ENCODE results near the gene TRPM2. TPM values are rescaled to one million over a fixed set of nuclear protein-coding genes. Genes with fewer than 3 reads are reported as not detected.

Gene TRPM2
- total and polyA plus RNA-seq, 2 donors (not counting 3 experiments of a cell fraction or from before 2014, with no cell fraction given) = not detected

DNA sequence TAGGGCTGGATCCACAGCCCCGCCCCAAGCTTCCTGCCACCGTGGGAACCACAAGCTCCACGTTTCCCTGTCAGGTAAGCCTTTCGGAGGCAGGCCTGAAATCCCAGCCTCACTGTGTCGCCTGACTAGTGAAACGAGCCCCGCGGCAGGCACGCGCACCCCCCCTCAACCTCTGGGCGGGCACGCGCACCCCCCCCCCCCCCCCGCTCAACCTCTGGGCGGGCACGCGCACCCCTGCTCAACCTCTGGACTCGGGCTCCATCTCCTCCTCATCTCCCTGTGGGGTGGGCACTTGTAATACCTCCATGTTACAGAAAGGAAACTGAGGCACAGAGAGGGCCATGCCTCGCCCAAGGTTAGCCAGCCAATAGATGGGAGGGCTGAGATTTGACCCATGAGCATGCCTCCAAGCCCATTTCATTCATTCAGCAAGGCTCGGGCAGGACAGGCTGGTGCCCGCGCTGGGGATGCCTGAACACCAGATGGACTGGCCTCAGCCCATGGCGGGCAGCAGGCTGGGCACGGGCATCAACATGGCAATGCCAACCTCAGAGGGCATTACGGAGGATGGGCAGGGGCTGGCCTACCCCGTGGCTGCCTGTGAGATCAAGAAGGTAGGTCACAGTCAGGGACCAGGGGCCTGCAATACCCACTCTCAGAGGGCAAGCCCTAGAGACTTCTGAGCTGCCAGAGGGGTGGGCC lies 18.9 kb upstream of the TRPM2 start:
- TF ChIP-seq, protein P1, sequence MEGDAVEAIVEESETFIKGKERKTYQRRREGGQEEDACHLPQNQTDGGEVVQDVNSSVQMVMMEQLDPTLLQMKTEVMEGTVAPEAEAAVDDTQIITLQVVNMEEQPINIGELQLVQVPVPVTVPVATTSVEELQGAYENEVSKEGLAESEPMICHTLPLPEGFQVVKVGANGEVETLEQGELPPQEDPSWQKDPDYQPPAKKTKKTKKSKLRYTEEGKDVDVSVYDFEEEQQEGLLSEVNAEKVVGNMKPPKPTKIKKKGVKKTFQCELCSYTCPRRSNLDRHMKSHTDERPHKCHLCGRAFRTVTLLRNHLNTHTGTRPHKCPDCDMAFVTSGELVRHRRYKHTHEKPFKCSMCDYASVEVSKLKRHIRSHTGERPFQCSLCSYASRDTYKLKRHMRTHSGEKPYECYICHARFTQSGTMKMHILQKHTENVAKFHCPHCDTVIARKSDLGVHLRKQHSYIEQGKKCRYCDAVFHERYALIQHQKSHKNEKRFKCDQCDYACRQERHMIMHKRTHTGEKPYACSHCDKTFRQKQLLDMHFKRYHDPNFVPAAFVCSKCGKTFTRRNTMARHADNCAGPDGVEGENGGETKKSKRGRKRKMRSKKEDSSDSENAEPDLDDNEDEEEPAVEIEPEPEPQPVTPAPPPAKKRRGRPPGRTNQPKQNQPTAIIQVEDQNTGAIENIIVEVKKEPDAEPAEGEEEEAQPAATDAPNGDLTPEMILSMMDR (IDR thresholded peaks at IDR 0.05; ENCODE audit: extremely low read depth in 1 of 2, insufficient read depth in 1 of 2, low read depth in 1 of 2, low read length in 2 of 2) = no peak
- TF ChIP-seq MYC (IDR thresholded peaks at IDR 0.05; ENCODE audit: low read depth, low read length) = no peak
- TF ChIP-seq, protein P2, sequence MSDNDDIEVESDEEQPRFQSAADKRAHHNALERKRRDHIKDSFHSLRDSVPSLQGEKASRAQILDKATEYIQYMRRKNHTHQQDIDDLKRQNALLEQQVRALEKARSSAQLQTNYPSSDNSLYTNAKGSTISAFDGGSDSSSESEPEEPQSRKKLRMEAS (IDR thresholded peaks at IDR 0.05; ENCODE audit: insufficient read depth, insufficient read length) = no peak
- no peak for TF ChIP-seq GATA2 (IDR thresholded peaks at IDR 0.05; ENCODE audit: insufficient read depth, insufficient read length, low read depth, low read length)
- TF ChIP-seq JUN (IDR thresholded peaks at IDR 0.05; ENCODE audit: borderline replicate concordance, insufficient read depth, insufficient read length, low read depth) = no peak
- no peak for TF ChIP-seq EZH2 (IDR thresholded peaks at IDR 0.05; ENCODE audit: borderline replicate concordance, low read depth, low read length, severe bottlenecking)
- TF ChIP-seq POLR2A (IDR thresholded peaks at IDR 0.05; ENCODE audit: low read depth, low read length) = no peak
- TF ChIP-seq FOS (IDR thresholded peaks at IDR 0.05; ENCODE audit: borderline replicate concordance, insufficient read depth, low read length) = no peak
- no peak for TF ChIP-seq POLR2AphosphoS5 (IDR thresholded peaks at IDR 0.05; ENCODE audit: insufficient read depth, low read depth, low read length)
- Histone ChIP-seq H3K4me2 (ENCODE audit: insufficient read depth, low read length) (no peak overlapping the region), H3K27ac (ENCODE audit: insufficient read depth, low read depth, low read length) (no peak overlapping the region), H3K9me1 (replicated peaks; ENCODE audit: control insufficient read depth, extremely low read depth, insufficient read depth, low read length) (no peaks in the 10 kb centered on the region), H3K27me3 (ENCODE audit: control insufficient read depth in 2 of 2, insufficient read depth in 2 of 2, low read length in 2 of 2) (no peaks in the 10 kb centered on the region), H3K79me2 (ENCODE audit: control insufficient read depth, insufficient read depth, low read length) (no peaks in the 10 kb centered on the region), H3K4me3 (replicated peaks in 1 of 3; ENCODE audit: insufficient read depth in 1 of 3, low read depth in 1 of 3, low read length in 3 of 3) (no peak overlapping the region), H3K9me3 (replicated peaks; ENCODE audit: control insufficient read depth, insufficient read depth, low read length) (no peaks in the 10 kb centered on the region), H3K4me1 (ENCODE audit: control insufficient read depth, extremely low read depth, insufficient read depth, low read length) (peaks cover 5% of the 10 kb centered on the region), H4K20me1 (replicated peaks; ENCODE audit: control insufficient read depth, extremely low read depth, insufficient read depth, low read length) (no peaks in the 10 kb centered on the region), H2AFZ (ENCODE audit: low read depth, low read length) (no peak overlapping the region), H3K9ac (replicated peaks; ENCODE audit: extremely low read depth, insufficient read depth, low read length) (no peak overlapping the region), H3K36me3 (ENCODE audit: control insufficient read depth in 2 of 2, extremely low read depth in 1 of 2, insufficient read depth in 2 of 2, low read length in 2 of 2) (no peaks in the 10 kb centered on the region)
- intact Hi-C loops (cut with micrococcal nuclease) (no loop called here), dilution Hi-C loops (cut with MboI; ENCODE audit: extremely low pct_ligation_motif_present, low sequenced_read_pairs) (no loop called here)
- BruUV-seq (replicated peaks) = no TSS peak
- FAIRE-seq (no peak), DNase-seq (ENCODE audit: low read depth, low spot score) (no peak)
- CTCF ChIA-PET = no interaction called here
- POLR2A ChIA-PET = interaction anchor here (0.7 kb wide), 1 partner anchor 17 kb away, joined by 5 read pairs; no protein-coding TSS in a partner anchor

All from endothelial cell of umbilical vein (primary cell).